OCI-LY7 (cell line): ENCODE results near the gene XRCC4.

Source experiments
- EZH2phosphoT487 ChIP-seq: fragments of 200-600 bp; sonication (generic); IDR thresholded peaks from 2 replicates; pipeline ENCODE4 v1.6.1; 2018; ENCODE audit warnings: low read depth, borderline replicate concordance, mild to moderate bottlenecking, mixed run types, antibody characterized with exemption, low read length, moderate library complexity, mixed read lengths
- TF ChIP-seq, protein P1 (sequence below): fragments of 200-600 bp; sonication (generic); conservative IDR thresholded peaks from 2 replicates; pipeline ENCODE4 v1.5.1; 2014; ENCODE audit warnings: mild to moderate bottlenecking, antibody characterized with exemption, low read length, moderate library complexity, mixed read lengths

DNA sequence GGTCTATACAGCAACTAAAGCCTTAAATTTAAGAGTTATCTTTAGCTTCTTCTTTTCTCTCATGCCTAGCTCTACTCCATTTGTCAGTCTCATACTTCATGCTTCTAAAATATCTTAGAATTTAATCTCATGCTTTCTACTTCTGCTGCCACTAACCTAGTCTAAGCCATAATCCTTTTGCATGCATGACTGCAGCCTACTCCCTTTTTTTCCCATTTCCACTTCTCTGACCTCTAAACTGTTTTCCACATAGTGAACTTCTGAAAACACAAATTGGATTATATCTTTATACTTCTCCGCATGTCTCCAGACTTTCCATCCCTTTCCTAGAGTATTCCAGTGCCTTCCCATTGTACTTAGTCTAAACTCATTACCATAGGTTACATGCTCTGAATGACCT, 193.0 kb downstream of the XRCC4 start:
- TF ChIP-seq, protein P1, sequence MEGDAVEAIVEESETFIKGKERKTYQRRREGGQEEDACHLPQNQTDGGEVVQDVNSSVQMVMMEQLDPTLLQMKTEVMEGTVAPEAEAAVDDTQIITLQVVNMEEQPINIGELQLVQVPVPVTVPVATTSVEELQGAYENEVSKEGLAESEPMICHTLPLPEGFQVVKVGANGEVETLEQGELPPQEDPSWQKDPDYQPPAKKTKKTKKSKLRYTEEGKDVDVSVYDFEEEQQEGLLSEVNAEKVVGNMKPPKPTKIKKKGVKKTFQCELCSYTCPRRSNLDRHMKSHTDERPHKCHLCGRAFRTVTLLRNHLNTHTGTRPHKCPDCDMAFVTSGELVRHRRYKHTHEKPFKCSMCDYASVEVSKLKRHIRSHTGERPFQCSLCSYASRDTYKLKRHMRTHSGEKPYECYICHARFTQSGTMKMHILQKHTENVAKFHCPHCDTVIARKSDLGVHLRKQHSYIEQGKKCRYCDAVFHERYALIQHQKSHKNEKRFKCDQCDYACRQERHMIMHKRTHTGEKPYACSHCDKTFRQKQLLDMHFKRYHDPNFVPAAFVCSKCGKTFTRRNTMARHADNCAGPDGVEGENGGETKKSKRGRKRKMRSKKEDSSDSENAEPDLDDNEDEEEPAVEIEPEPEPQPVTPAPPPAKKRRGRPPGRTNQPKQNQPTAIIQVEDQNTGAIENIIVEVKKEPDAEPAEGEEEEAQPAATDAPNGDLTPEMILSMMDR = no peak
- TF ChIP-seq EZH2phosphoT487 = no peak
